GM21528 (cell line): ENCODE results near the gene EHHADH.
"Not testable (repeated sequence)": the region's sequence is repeated elsewhere in the genome, so short reads cannot be mapped to it uniquely, and the experiment has no call there.

Source experiments
- ATAC-seq: cut with Tn5 transposase; IDR thresholded peaks from one replicate; pipeline ENCODE4 v1.9.1; 2021; ENCODE audit warnings: mild to moderate bottlenecking, moderate library complexity; ENCODE audit not compliant: unreplicated experiment, low FRiP score

The EHHADH gene

DNA sequence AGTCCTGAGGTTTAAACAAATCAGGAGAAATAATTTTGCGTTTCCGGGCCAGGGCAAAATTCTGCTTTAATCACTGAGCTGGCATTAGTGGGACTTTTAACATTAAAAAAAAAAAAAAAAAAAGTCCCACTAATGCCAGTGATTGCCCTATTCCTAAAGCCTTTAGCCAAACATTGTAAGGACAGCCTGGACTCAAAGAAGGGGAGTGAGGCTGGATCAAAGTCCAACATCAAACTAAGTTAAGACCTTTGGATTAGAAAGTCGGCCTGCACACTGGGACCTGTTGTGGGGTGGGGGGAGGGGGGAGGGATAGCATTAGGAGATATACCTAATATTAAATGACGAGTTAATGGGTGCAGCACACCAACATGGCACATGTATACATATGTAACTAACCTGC is 716 bp downstream of the EHHADH start:
- ATAC-seq = not testable (repeated sequence)

DNA sequence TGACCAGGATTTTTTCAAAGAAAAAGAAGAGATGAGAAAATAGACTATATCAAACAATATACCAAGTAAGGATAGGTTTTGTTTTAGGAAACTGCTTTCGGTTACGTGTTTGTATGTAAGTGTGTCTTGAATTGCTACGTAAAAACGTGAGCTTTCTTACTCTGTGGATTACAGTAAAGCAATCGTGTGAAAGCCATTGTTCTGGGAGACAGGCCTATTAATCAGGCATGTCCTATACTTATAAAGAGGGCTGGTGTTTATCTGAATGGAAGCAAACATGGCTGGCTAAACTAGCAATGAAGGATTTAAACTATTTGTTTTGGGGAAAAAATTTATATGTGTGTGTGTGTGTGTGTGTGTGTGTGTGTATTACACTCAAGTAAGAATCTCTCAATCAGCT is 2.6 kb downstream of the EHHADH start:
- ATAC-seq = no peak

DNA sequence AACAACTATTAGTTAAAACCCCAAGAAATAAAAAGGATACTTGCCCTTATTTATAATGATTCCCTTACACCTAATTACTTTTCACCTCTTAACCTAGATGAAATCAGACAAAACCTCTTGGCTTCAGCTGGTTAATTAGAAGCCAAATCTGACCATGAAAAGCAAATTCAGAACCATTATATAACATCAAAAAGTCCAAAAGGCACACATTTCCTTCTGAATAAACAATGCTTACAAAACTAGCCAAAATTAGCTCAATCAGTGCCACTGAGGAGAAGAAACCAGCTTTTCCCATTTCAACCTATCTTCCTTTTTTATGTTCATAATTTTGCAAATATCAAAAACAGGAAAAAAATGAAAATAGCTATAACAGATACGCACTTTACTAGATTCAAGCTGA is 3.2 kb downstream of the EHHADH start:
- no peak for ATAC-seq

DNA sequence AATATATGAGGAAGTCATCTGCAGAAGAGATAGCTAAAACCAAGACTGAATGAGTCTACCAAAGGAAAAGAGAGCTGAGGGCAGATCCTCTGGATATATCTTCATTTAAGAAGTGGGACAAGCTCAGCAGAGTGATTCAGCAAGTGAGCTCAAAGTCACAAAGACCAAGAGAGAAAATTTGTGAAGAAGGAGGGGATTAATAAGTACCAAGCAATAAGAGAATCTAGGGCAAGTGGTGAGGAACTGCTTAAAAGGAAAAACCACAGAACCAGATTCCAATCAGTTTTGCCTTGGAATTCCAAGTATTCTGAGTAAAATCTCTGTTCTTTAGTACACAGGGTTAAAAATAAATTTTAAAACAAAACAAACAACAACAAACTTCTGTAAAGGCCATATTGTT is 3.6 kb downstream of the EHHADH start:
- ATAC-seq = no peak

DNA sequence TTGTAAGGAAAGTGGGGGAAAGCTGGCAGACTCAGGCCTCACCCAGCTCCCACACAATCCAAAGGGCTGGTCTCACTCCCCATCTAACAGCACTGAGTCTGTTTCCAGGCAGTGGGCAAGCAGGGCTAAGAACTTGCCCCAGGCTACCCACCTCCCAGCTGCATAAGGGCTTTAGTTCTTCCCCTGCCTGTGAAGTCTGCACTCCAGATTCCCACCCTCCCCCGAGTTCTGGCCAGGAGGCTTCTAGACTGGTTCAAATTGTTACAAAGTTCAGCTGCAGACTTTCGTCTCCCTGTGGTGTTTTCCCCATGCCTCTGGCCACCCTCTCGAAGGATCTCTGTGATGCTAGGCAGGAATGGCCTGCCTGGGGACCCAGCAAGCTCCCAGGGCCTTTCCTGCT is 11.2 kb downstream of the EHHADH start:
- no peak for ATAC-seq

DNA sequence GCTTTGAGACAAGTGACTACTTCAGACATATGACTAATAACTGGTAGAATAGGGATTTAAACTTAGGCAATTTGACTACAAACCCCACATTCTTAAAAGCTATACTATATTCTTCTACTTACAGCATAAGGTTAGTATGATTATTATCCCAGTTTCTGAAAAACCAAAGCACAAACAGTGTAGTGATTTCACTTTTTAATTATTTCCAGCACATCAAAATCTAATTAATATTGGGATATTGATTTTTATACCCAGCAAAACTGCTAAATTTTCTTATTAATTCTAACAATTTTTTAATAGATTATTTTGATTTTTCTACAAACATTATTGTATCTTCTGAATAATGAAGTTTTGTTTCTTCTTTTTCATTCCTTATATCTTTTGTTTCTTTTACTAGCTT is 16.9 kb downstream of the EHHADH start:
- ATAC-seq = no peak

DNA sequence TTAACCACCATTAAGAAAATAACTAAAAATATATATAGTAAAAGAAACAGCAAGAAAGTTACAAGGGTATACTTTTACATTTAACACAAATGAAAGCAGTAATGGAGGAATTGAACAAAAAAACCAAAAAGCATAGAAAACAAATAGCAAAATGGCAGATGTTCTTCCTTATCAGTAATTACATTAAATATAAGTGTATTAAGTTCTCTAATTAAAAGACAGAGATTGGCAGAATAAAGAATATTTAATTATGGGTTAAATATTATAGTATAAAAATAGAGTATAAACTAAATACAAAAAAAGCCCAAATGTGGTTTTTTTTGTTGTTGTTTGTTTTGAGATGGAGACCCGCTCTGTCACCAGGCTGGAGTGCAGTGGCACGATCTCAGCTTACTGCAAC is 20.5 kb downstream of the EHHADH start:
- ATAC-seq = no peak

DNA sequence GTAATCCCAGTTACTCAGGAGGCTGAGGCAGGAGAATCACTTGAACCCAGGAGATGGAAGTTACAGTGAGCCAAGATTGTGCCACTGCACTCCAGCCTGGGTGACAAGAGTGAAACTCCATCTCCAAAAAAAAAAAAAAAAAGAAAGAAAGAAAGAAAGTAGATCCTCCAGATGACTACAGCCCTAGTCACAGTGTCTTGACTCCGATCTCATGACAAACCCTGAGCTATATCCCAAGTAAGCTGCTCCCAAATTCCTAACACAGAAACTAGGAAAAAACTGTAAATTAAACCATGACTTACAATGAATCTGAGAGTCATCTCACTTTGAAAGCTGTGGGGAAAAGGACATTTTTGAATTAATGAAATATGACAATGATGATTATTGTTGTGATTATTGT is 27.3 kb downstream of the EHHADH start:
- not testable (repeated sequence) for ATAC-seq

DNA sequence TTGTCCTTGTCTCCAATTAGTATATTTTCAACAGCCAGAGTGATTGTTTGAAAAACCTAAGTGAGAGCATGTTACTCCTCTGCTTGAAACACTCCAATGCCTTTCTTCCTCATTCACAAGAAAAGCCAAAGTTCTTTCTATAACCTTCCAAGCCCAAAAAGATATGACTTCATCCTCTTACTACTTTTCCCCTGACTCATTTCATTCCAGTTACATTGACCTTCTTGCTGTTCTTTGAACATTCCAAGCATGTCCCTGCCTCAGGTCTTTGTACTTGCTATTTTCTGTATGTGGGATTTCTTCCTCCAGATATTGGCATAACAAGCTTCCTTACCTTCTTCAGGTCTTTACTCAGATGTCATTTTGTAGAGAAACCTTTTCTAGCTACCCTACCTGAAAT is 28.3 kb downstream of the EHHADH start:
- no peak for ATAC-seq

DNA sequence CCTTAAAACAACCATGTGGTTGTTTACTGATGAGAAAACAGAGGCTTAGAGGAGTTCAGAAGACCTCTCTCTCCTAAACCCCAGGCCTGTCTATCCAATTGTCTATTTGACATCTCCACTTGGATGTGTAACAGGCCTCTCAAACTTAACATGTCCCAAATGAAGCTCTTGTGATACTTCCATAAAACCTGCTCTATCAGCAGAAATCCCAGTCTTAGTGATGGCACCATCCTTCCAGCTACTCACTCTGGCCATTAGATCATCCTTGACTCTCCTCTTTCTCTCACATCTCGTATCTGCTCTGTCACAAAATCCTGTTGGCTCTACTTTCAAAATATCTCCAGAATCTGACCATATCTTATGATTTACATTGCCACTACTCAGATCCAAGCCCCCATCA is 28.8 kb downstream of the EHHADH start:
- ATAC-seq = no peak

DNA sequence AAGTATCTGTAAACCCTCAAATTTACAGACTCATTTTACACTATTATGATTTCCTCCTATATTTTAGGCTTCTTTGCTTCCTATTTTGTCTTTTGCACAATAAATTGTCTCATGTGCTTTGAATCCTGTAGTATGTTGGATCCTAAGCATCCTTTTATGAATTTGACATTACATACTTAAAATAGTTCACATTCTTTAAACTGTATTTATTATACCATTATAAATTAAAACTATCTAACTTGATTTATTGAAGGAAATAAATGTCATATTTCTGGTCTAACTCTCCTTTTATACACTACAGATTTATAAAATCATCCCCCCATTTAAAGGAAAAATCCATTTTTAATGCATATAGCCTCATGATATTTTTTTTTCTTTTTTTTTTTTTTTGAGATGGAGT is 32.6 kb downstream of the EHHADH start:
- ATAC-seq = no peak

DNA sequence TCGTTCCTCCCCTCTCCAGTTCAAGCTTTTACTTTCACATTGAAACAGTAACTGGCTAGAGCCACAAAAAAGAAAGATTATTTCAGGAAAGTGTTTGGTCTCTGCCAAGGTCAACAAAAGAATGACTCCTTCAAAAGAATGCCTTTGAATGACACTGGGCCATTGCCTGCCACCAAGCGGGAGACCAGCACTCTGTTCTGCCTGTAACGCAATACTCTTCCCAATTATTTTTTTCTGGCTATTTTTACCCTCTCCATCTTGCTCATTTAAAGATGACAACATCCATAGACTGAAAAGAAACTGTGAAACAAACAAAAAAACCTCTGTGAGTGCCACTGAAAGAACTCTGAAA is 37.3 kb downstream of the EHHADH start:
- no peak for ATAC-seq

DNA sequence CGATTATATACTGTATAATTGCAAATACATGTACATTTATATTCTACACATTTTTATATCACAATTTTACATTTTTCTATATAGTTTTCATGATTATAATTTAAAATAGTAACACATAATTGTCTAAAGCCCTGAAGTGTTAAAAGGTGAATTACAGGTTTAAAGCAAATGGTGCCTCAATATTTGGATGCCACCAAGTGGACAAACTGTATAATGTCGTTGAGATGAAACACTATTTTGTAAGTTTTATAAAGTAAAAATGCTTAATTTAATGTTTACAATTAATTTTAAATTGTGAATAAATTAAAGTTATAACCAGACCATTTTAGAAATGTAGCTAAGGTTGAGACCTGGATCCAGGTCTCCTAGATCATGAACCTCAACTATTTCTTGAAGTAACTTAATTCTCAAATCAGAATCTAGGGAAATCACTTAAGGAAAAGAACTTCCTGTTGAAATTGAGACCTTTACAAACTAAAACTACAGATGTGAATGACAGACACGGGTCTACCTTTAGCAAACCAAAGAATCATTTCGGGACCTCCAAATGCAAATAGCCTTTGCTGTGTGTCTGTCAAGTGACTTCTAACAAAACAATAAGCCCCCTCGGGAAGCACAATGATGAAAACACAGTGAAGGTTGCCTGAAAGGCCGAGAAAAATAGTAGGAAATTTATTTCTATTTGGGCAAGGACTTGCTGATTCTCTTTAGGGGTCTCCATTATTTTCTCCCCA is 37.8 kb downstream of the EHHADH start:
- ATAC-seq = no peak

DNA sequence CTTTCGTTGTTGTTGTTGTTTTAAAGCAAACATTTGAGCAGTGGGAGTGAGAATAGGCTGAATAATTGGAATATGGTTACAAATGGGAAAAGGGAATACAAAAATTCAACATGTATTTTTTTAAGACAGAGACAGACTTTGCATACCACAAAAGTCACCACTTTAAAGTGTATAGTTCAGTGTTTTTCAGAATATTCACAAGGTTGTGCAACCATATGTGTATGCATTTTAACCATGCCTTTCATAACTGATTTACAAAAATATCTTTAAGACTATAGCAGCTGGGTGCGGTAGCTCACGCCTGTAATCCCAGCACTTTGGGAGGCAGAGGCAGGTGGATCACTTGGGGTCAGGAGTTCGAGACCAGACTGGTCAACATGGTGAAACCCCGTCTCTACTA is 41.3 kb downstream of the EHHADH start:
- ATAC-seq = no peak

DNA sequence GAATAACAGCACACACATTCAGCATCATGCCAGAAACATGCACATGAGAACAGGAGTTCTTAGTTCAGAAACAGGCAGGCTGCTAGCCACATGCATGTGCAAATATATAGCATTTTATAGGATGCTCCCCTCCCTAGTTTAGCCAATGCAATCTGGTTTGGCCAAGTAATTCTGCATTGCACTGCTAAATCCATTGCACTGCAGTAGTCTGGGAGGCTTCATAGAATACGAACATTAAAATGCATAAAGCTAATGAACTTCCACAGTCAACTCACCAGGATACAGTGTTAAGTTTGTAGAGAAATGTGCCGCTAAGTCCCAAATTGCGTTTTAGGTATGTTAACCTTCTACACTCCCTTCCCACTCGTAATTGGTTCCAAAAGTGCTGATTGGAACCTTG is 41.8 kb downstream of the EHHADH start:
- no peak for ATAC-seq

DNA sequence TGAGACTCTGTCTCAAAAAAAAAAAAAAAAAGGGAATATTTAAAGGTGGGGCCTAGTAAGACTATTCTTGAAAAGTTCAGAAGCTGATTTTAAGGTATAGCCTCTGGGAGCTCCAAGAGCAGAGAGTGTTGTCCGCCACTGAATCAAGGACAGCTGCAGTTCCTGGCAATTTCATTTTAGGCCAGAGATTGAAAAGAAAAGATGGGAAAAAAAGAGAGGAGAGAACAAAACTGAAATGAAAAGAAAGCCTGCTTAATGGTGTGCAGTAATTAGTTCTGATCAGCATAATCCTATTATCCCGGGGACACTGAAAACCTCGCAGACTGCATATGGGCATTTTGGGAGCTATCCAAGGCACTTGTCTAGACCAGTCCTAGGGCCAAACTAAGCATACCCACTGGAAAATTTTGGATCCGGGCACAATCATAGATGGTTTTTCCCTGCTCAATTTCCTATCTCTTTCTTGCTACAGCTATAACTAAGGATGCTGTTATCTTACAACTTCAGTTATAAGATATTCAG is 43.2 kb downstream of the EHHADH start:
- ATAC-seq = no peak

DNA sequence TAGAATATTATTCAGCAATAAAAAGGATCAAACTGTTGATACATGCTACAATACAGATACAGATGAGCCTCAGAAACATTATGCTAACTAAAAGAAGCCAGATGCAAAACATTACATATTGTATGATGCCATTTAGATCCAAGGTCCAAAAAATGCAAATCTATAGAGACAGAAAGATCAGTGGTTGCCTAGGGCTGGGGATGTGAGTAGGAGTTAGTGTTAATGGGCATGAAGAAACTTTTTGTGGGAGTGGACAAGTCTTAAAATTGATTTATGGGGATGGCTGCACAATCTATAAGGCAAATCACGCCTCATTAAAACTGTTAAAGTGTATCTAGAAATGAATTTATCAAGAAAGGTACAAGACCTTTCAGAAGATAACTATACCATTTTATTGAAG is 45.0 kb downstream of the EHHADH start:
- no peak for ATAC-seq

DNA sequence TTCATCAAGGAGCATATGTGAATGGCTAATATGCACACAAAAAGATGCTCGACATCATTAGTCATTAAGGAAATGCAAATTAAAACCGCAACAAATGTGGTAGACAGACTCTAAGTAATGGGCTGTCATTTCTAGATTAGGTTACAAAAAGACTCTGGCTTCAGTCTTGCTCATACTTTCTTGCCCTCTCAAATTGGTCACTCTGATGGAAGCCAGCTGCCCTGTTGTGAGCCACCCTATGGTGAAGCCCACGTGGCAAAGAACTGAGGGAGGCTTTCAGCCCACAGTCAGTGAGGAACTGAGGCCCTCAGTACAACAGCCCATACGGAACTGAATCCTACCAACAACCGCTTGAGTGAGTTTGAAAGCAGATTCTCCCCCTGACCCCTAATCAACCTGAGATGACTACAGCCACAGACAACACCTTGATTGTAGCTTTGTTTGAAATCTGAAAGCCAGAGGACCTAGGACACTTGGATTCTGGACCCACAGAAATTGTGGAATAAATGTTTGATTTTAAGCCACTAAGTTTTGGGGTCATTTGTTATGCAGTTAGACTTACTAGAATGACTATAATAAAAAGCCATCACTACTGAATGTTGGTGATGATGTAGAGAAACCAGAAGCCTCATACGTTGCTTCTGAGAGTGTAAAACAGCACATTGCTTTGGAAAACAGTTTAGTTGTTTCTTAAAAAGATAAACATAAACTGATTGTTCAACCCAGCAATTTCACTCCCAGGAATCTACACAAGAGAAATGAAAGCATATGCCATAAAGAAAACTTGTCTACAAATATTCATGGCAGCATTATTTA is 45.7 kb downstream of the EHHADH start:
- ATAC-seq = peak; percentile 88

DNA sequence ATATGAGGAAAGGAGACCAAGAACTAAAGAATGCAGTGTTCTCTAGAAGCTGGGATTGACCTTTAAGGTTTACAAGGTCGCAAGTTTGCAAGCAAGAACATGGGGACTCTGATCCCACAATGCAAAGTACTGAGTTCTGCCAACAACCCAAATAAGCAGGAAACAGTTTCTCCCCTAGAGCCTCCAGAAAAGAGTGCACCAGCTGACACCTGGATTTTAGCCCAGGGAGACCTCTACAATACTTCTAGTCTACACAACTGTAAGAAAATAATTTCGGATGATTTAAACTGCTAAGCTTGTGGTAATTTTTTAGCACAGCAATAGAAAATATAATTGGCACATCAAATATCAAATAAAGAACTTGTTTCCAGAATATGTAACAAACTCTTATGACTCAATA is 46.4 kb downstream of the EHHADH start:
- ATAC-seq = no peak

DNA sequence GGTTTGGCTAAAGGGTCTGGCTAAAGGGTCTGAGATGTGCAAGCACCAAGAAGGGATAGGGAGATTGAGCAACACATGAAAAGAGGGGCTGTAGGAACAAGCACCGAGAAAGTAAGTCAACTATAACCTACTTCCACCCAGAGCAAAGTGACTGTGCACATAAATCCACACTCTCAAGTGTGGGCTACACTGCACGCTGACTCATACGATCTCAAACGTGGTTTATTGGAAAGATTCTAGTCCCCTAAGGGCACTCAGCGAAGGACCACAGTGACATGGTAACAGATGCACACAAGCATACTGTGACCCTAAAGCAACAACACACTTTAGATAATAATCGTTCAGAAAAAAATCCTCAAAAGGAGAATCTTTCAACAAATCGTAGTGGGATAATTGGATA is 48.0 kb downstream of the EHHADH start:
- no peak for ATAC-seq

DNA sequence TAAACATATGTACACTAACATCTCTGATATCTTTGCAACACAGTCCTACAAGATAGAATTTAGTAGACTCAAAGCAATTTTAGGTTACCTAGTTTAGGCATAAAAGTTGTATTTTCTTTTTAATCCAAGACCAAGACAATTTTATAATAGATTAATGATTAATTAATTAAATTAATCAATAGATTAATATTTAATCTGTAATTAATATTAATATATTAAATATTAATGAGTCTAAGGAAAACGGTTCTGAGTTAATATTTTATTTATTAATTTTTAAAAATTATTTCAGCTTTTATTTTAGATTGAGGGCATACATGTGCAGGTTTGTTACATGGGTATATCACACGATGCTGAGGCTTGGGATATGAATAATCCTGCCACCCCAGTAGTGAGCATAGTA is 49.0 kb downstream of the EHHADH start:
- ATAC-seq = no peak

DNA sequence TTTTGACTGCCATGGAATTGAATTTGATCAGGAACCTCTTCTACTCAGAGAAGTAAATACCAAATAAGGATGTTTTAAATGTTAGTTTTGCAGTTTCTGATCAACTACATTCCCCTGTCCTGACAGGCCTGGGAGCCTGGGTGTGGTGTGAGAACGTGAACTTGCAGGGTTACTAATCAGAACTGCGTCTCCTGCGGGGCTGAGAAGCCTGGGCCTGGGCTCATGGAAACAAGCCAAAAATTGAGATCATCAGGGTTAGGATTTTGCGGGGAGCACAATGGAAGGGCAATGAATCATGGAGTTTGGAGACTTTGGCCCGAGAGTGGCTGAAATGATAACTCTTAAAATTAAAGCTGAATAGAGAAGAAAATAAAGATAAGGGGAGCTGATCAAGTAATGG is 53.2 kb downstream of the EHHADH start:
- no peak for ATAC-seq
